H9 (cell line): Measurements from ENCODE around the gene SLC4A7. TPM values are rescaled to one million over a fixed set of nuclear protein-coding genes. Genes with fewer than 3 reads are reported as not detected.
"Not testable (repeated sequence)": the region's sequence is repeated elsewhere in the genome, so short reads cannot be mapped to it uniquely, and the experiment has no call there.

Source experiments
- DNase-seq: peaks from one replicate; pipeline ENCODE4 v3.0.0-alpha.2; 2017
- H2AFZ ChIP-seq: one replicate; pipeline ENCODE4 v1.6.1; 2013; ENCODE audit warnings: mild to moderate bottlenecking, low read length, control low read depth, moderate library complexity
- H2AK5ac ChIP-seq: 2 replicates; pipeline ENCODE4 v1.6.1; 2013; ENCODE audit warnings: low read length, control low read depth, mixed read lengths; ENCODE audit not compliant: insufficient read length
- H2BK120ac ChIP-seq: one replicate; pipeline ENCODE4 v1.6.1; 2013; ENCODE audit warnings: low read depth, mild to moderate bottlenecking, low read length, control low read depth, inconsistent platforms; ENCODE audit not compliant: poor library complexity, severe bottlenecking
- H2BK12ac ChIP-seq: 2 replicates; pipeline ENCODE4 v1.6.1; 2013; ENCODE audit warnings: low read length, control low read depth, mixed read lengths, low read depth; ENCODE audit not compliant: insufficient read length
- H2BK15ac ChIP-seq: 2 replicates; pipeline ENCODE4 v1.6.1; 2013; ENCODE audit warnings: low read depth, low read length, control low read depth
- H2BK20ac ChIP-seq: one replicate; pipeline ENCODE4 v1.6.1; 2013; ENCODE audit warnings: low read depth, mild to moderate bottlenecking, low read length, control low read depth, inconsistent platforms; ENCODE audit not compliant: poor library complexity, severe bottlenecking
- H2BK5ac ChIP-seq: 2 replicates; pipeline ENCODE4 v1.6.1; 2013; ENCODE audit warnings: low read length, control low read depth, mixed read lengths; ENCODE audit not compliant: insufficient read length
- H3K14ac ChIP-seq: 2 replicates; pipeline ENCODE4 v1.6.1; 2013; ENCODE audit warnings: low read length, control low read depth; ENCODE audit not compliant: insufficient read depth
- H3K18ac ChIP-seq: 2 replicates; pipeline ENCODE4 v1.6.1; 2013; ENCODE audit warnings: low read depth, mild to moderate bottlenecking, mixed read lengths, low read length, control low read depth; ENCODE audit not compliant: insufficient read length
- H3K23ac ChIP-seq: 2 replicates; pipeline ENCODE4 v1.6.1; 2013; ENCODE audit warnings: low read length, control low read depth, mixed read lengths, low read depth; ENCODE audit not compliant: insufficient read length
- H3K23me2 ChIP-seq: 2 replicates; pipeline ENCODE4 v1.6.1; 2013; ENCODE audit warnings: low read depth, mild to moderate bottlenecking, mixed read lengths, low read length, control low read depth; ENCODE audit not compliant: insufficient read length, poor library complexity, severe bottlenecking
- H3K27ac ChIP-seq: 2 replicates; pipeline ENCODE4 v1.5.1; 2013; ENCODE audit warnings: low read length, control low read depth, mixed read lengths, low read depth; ENCODE audit not compliant: insufficient read length
- H3K27me3 ChIP-seq: 2 replicates; pipeline ENCODE4 v1.6.1; 2013; ENCODE audit warnings: low read length, control low read depth, inconsistent platforms; ENCODE audit not compliant: insufficient read depth
- H3K4ac ChIP-seq: 2 replicates; pipeline ENCODE4 v1.6.1; 2013; ENCODE audit warnings: low read depth, mild to moderate bottlenecking, control low read depth, inconsistent platforms, low read length, moderate library complexity
- H3K4me1 ChIP-seq: 2 replicates; pipeline ENCODE4 v1.6.1; 2013; ENCODE audit warnings: low read length, control low read depth, inconsistent platforms; ENCODE audit not compliant: insufficient read depth
- H3K4me2 ChIP-seq: 2 replicates; pipeline ENCODE4 v1.6.1; 2013; ENCODE audit warnings: low read length, control low read depth, mixed read lengths; ENCODE audit not compliant: insufficient read length, insufficient read depth
- H3K56ac ChIP-seq: 2 replicates; pipeline ENCODE4 v1.6.1; 2013; ENCODE audit warnings: low read depth, mild to moderate bottlenecking, mixed read lengths, low read length, control low read depth; ENCODE audit not compliant: insufficient read length
- H3K79me1 ChIP-seq: 2 replicates; pipeline ENCODE4 v1.6.1; 2013; ENCODE audit warnings: low read depth, mild to moderate bottlenecking, moderate library complexity, low read length, control low read depth, inconsistent platforms; ENCODE audit not compliant: insufficient read depth, poor library complexity, severe bottlenecking
- H3K79me2 ChIP-seq: 2 replicates; pipeline ENCODE4 v1.6.1; 2013; ENCODE audit warnings: low read length, control low read depth, inconsistent platforms; ENCODE audit not compliant: insufficient read depth
- H3K9ac ChIP-seq: 2 replicates; pipeline ENCODE4 v1.6.1; 2013; ENCODE audit warnings: low read length, control low read depth, mixed read lengths; ENCODE audit not compliant: insufficient read length; ENCODE audit errors: extremely low read depth
- H3K9me3 ChIP-seq: one replicate; pipeline ENCODE4 v1.6.1; 2013; ENCODE audit warnings: low read depth, low read length, inconsistent platforms; ENCODE audit not compliant: control insufficient read depth
- H3T11ph ChIP-seq: one replicate; pipeline ENCODE4 v1.6.1; 2013; ENCODE audit warnings: mild to moderate bottlenecking, low read length, control low read depth, inconsistent platforms
- H4K20me1 ChIP-seq: one replicate; pipeline ENCODE4 v1.6.1; 2013; ENCODE audit not compliant: control insufficient read depth, insufficient read length, insufficient read depth
- H4K5ac ChIP-seq: 2 replicates; pipeline ENCODE4 v1.6.1; 2013; ENCODE audit warnings: low read depth, mild to moderate bottlenecking, mixed read lengths, low read length, control low read depth; ENCODE audit not compliant: insufficient read length
- H4K8ac ChIP-seq: replicated peaks from 2 replicates; pipeline ENCODE4 v1.6.1; 2013; ENCODE audit warnings: low read length, control low read depth, mixed read lengths, low read depth; ENCODE audit not compliant: insufficient read length
- H4K91ac ChIP-seq: 2 replicates; pipeline ENCODE4 v1.6.1; 2013; ENCODE audit warnings: low read depth, mild to moderate bottlenecking, moderate library complexity, mixed read lengths, low read length, control low read depth; ENCODE audit not compliant: insufficient read length
- H3K27ac Mint-ChIP-seq, 3 experiments: 2 replicates in 2 of 3; 3 replicates in 1 of 3; pipeline ENCODE4 v1.8.0; 2020 to 2021; ENCODE audit warnings: mixed read lengths in 3 of 3, mild to moderate bottlenecking in 1 of 3, moderate library complexity in 1 of 3
- H3K27me3 Mint-ChIP-seq: 2 replicates; pipeline ENCODE4 v1.8.0; 2021; ENCODE audit warnings: low read depth, mild to moderate bottlenecking, moderate library complexity, mixed read lengths
- H3K36me3 Mint-ChIP-seq, 3 experiments: 2 replicates in 2 of 3; 3 replicates in 1 of 3; pipeline ENCODE4 v1.8.0; 2020 to 2021; ENCODE audit warnings: low read depth in 3 of 3, mixed read lengths in 3 of 3; ENCODE audit not compliant: insufficient read depth in 1 of 3
- H3K4me1 Mint-ChIP-seq, 2 experiments: 2 replicates each; pipeline ENCODE4 v1.8.0; 2020; ENCODE audit warnings: mixed read lengths in 2 of 2
- H3K4me3 Mint-ChIP-seq, 2 experiments: 2 replicates in 1 of 2; 3 replicates in 1 of 2; pipeline ENCODE4 v1.8.0; 2020 to 2021; ENCODE audit warnings: mild to moderate bottlenecking in 2 of 2, mixed read lengths in 2 of 2, moderate library complexity in 1 of 2
- H3K9me3 Mint-ChIP-seq, 2 experiments: 2 replicates in 1 of 2; 3 replicates in 1 of 2; pipeline ENCODE4 v1.8.0; 2020; ENCODE audit warnings: mild to moderate bottlenecking in 2 of 2, mixed read lengths in 2 of 2, moderate library complexity in 1 of 2
- WGBS: extraction: QIAGEN DNeasy Blood & Tissue Kit; methylation state at CpG from one replicate; pipeline ENCODE4 v1.1.7; 2013; ENCODE audit warnings: missing lambda C conversion rate, low lambda C conversion rate, mixed read lengths; ENCODE audit not compliant: insufficient read length; ENCODE audit errors: extremely low coverage; 5-methylcytosine and 5-hydroxymethylcytosine counted together
- total RNA-seq: library from RNA; stranded (reverse); gene quantifications from 2 replicates; pipeline ENCODE4 v1.2.1, GENCODE V29; 2021

SLC4A7 gene
- total RNA-seq, 1 experiment from 2014 or later, result 46.1 TPM

DNA sequence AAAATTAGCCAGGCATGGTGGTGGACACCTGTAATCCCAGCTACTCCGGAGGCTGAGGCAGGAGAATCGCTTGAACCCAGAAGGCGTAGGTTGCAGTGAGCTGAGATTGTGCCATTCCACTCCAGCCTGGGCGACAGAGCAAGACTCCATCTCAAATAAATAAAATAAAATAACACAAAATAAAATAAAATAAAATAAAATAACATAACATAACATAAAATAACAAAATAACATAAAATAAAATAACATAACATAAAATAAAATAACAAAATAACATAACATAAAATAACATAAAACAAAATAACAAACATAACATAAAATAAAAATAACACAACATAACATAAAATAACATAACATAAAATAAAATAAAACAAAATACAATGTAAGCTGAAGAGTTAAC is 45.8 kb downstream of the SLC4A7 start:
- H3K36me3 Mint-ChIP-seq, result peaks cover 51 to 69% (median 54%) of the 10 kb centered on the region in 3 experiments
- not testable (repeated sequence) for H3K9ac ChIP-seq, H3K23me2 ChIP-seq, H3K4me1 ChIP-seq, H3K56ac ChIP-seq, H3K4me2 ChIP-seq, H2BK12ac ChIP-seq, H3K79me1 ChIP-seq, H3K27me3 ChIP-seq, H3K79me2 ChIP-seq, H3K27me3 Mint-ChIP-seq, DNase-seq, H3K27ac ChIP-seq, H3K23ac ChIP-seq, H3T11ph ChIP-seq, H2AK5ac ChIP-seq, H3K4me3 Mint-ChIP-seq, H2BK120ac ChIP-seq, H4K20me1 ChIP-seq, H3K18ac ChIP-seq, H3K4ac ChIP-seq, H4K91ac ChIP-seq, H3K9me3 ChIP-seq, H3K9me3 Mint-ChIP-seq, H4K5ac ChIP-seq, H2AFZ ChIP-seq, H2BK5ac ChIP-seq, H3K27ac Mint-ChIP-seq, H4K8ac ChIP-seq, H3K4me1 Mint-ChIP-seq, H2BK20ac ChIP-seq, H3K14ac ChIP-seq, H2BK15ac ChIP-seq
- WGBS, result no CpG with 5 or more reads among the region's 4 CpGs
